HCT116 (cell line): ENCODE measurements around the gene ARHGAP40. TPM values are rescaled to one million over a fixed set of nuclear protein-coding genes. Genes with fewer than 3 reads are reported as not detected.
A peak's percentile ranks its signal among the peaks of the same experiment; 100 is the strongest.

Source experiments
- ATAC-seq: fragments of 200-7000 bp; cut with Tn5 transposase; 2 replicates; pipeline ENCODE4 v1.9.1; 2020; ENCODE audit warnings: mild to moderate bottlenecking, moderate library complexity
- BruUV-seq: library from RNA; stranded (reverse); fragments of 400-500 nt; replicated peaks from 2 replicates; lab custom pipeline; 2021; lab: Mats Ljungman, UMichigan
- CTCF ChIA-PET: fragments of 300-600 bp; sonication (Branson Sonifier 250); formaldehyde crosslinking; loops from one replicate; lab custom pipeline; 2021; ENCODE audit warnings: antibody characterized with exemption; lab: Charles Lee
- POLR2A ChIA-PET: fragments of 300-600, 350-600 bp; sonication (Branson Sonifier 250); formaldehyde crosslinking; loops from one replicate; lab custom pipeline; 2021; ENCODE audit warnings: antibody characterized with exemption; lab: Charles Lee
- RAD21 ChIA-PET, 2 experiments: fragments of 300-600 bp; sonication (Branson Sonifier 250); formaldehyde crosslinking; loops; one replicate each; lab custom pipeline; 2023; ENCODE audit warnings: low total read pairs in 2 of 2; ENCODE audit not compliant: uncharacterized antibody in 2 of 2, unreplicated experiment in 2 of 2, low non-redundant PET in 1 of 2; lab: Charles Lee
- DNase-seq: peaks from one replicate; pipeline ENCODE4 v3.0.0-alpha.2; 2010; ENCODE audit warnings: low read depth, low spot score
- H2AFZ ChIP-seq: fragments of 200-600 bp; shearing (Covaris generic), sonication (generic); 2 replicates; pipeline ENCODE4 v1.6.1; 2017; ENCODE audit warnings: low read depth, mixed run types, mixed read lengths, antibody characterized with exemption, low read length; ENCODE audit not compliant: poor library complexity, severe bottlenecking
- H3K27ac ChIP-seq: 2 replicates; pipeline ENCODE4 v1.5.1; 2012; ENCODE audit warnings: low read depth, low read length
- H3K27me3 ChIP-seq: fragments of 200-600 bp; sonication (generic); 2 replicates; pipeline ENCODE4 v1.6.1; 2016; ENCODE audit warnings: mixed run types, low read length, mixed read lengths; ENCODE audit not compliant: insufficient read depth
- H3K36me3 ChIP-seq, 2 experiments: fragments of 200-500 bp in 1 of 2; fragments of 200-600 bp in 1 of 2; sonication (Bioruptor generic) in 1 of 2; sonication (generic) in 1 of 2; 2 replicates each; pipeline versions ENCODE4 v1.5.1 to v1.6.1; 2014 to 2016; ENCODE audit warnings: low read length in 2 of 2, inconsistent platforms in 1 of 2, mixed read lengths in 1 of 2, mixed run types in 1 of 2; ENCODE audit not compliant: insufficient read depth in 2 of 2, control insufficient read depth in 1 of 2
- H3K4me1 ChIP-seq, 2 experiments: fragments of 200-600 bp in 1 of 2; sonication (generic) in 1 of 2; 2 replicates each; pipeline versions ENCODE4 v1.5.1 to v1.6.1; 2012 to 2017; ENCODE audit warnings: low read length in 2 of 2, inconsistent platforms in 1 of 2, mild to moderate bottlenecking in 1 of 2, mixed read lengths in 1 of 2, mixed run types in 1 of 2, moderate library complexity in 1 of 2; ENCODE audit not compliant: insufficient read depth in 2 of 2, control insufficient read depth in 1 of 2
- H3K4me2 ChIP-seq: fragments of 200-600 bp; sonication (generic); 2 replicates; pipeline ENCODE4 v1.6.1; 2017; ENCODE audit warnings: mixed run types, low read length, mixed read lengths
- H3K4me3 ChIP-seq, 2 experiments: fragments of 200-600 bp in 1 of 2; sonication (generic) in 1 of 2; replicated peaks in 1 of 2; 2 replicates each; pipeline ENCODE4 v1.5.1; 2011 to 2016; ENCODE audit warnings: low read length in 2 of 2, control low read depth in 1 of 2, low read depth in 1 of 2, mild to moderate bottlenecking in 1 of 2, mixed read lengths in 1 of 2, mixed run types in 1 of 2
- H3K79me2 ChIP-seq: fragments of 200-600 bp; sonication (generic); 2 replicates; pipeline ENCODE4 v1.6.1; 2017; ENCODE audit warnings: mild to moderate bottlenecking, mixed run types, low read length, moderate library complexity, mixed read lengths; ENCODE audit not compliant: insufficient read depth
- H3K9ac ChIP-seq: fragments of 200-600 bp; sonication (generic); 2 replicates; pipeline ENCODE4 v1.6.1; 2016; ENCODE audit warnings: low read length, mixed read lengths
- H3K9me2 ChIP-seq: fragments of 200-600 bp; sonication (generic), shearing (Covaris generic); 2 replicates; pipeline ENCODE4 v1.6.1; 2017; ENCODE audit warnings: mixed run types, mild to moderate bottlenecking, moderate library complexity; ENCODE audit not compliant: insufficient read depth
- H3K9me3 ChIP-seq, 2 experiments: fragments of 200-500 bp in 1 of 2; fragments of 200-600 bp in 1 of 2; sonication (Bioruptor generic) in 1 of 2; sonication (generic) in 1 of 2; 2 replicates each; pipeline ENCODE4 v1.6.1; 2014 to 2017; ENCODE audit warnings: low read length in 2 of 2, mixed read lengths in 2 of 2, inconsistent platforms in 1 of 2, low read depth in 1 of 2, mild to moderate bottlenecking in 1 of 2, mixed run types in 1 of 2, moderate library complexity in 1 of 2; ENCODE audit not compliant: control insufficient read depth in 1 of 2, insufficient read depth in 1 of 2
- H4K20me1 ChIP-seq: fragments of 200-600 bp; sonication (generic), shearing (Covaris generic); 2 replicates; pipeline ENCODE4 v1.6.1; 2017; ENCODE audit warnings: mixed run types, mild to moderate bottlenecking, moderate library complexity; ENCODE audit not compliant: insufficient read depth
- EGR1 ChIP-seq: IDR thresholded peaks from 2 replicates; pipeline ENCODE4 v1.6.1; 2012; ENCODE audit warnings: low read depth
- intact Hi-C: fragments of 100-400 bp; cut with micrococcal nuclease; formaldehyde crosslinking; loops from 2 replicates; pipeline ENCODE4 v1.10.0; 2022
- total RNA-seq: library from RNA; stranded (reverse); gene quantifications from one replicate; pipeline ENCODE4 v1.2.1, GENCODE V29; 2021; ENCODE audit not compliant: unreplicated experiment
- TF ChIP-seq, protein P1 (sequence below): IDR thresholded peaks from 2 replicates; pipeline ENCODE4 v1.6.1; 2012; ENCODE audit warnings: low read depth
- TF ChIP-seq, protein P2 (sequence below): IDR thresholded peaks from 2 replicates; pipeline ENCODE4 v1.6.1; 2012

ARHGAP40 gene
- total RNA-seq, 1 experiment from 2014 or later, result 3.4 TPM

DNA sequence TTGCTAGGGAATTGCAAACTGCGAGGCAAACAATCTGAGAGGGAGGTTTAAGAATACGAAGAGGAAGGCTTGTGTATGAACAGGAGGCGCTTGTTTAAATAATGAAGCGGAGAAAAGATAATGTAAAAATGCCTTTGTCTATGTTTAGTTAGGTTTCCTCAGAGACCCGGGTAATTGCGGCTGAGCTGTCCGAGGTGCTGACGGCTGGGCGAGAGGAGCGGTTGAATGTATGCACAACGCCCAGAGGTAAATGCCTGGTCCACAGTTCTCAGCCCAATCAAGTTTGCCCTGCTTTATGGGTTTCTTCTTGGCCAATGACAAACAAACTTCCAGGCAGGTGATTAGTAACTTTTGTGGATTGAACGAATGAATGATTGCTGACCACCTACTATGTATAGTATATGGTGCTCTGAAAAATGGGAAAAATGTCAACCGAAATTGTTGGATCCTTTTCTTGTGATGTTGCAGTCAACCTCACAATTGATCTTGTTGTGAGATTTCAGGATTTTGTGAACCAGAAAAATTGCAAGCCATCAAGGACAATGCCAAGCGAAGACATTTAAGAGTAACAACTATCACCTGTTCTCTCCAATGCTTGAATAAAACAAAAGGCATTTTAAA is 84.4 kb downstream of the ARHGAP40 start:
- H3K4me3 ChIP-seq, result no peak overlapping the region
- ATAC-seq (no peak), DNase-seq (no peak)
- no peaks in the 10 kb centered on the region for H3K36me3 ChIP-seq
- BruUV-seq, result no TSS peak
- H3K27ac ChIP-seq, result no peak overlapping the region
- no peak overlapping the region for H3K9ac ChIP-seq
- ChIA-PET RAD21 (no interaction called here), CTCF (no interaction called here), POLR2A (no interaction called here)
- TF ChIP-seq, protein P1, sequence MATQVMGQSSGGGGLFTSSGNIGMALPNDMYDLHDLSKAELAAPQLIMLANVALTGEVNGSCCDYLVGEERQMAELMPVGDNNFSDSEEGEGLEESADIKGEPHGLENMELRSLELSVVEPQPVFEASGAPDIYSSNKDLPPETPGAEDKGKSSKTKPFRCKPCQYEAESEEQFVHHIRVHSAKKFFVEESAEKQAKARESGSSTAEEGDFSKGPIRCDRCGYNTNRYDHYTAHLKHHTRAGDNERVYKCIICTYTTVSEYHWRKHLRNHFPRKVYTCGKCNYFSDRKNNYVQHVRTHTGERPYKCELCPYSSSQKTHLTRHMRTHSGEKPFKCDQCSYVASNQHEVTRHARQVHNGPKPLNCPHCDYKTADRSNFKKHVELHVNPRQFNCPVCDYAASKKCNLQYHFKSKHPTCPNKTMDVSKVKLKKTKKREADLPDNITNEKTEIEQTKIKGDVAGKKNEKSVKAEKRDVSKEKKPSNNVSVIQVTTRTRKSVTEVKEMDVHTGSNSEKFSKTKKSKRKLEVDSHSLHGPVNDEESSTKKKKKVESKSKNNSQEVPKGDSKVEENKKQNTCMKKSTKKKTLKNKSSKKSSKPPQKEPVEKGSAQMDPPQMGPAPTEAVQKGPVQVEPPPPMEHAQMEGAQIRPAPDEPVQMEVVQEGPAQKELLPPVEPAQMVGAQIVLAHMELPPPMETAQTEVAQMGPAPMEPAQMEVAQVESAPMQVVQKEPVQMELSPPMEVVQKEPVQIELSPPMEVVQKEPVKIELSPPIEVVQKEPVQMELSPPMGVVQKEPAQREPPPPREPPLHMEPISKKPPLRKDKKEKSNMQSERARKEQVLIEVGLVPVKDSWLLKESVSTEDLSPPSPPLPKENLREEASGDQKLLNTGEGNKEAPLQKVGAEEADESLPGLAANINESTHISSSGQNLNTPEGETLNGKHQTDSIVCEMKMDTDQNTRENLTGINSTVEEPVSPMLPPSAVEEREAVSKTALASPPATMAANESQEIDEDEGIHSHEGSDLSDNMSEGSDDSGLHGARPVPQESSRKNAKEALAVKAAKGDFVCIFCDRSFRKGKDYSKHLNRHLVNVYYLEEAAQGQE, result peak; percentile 94
- TF ChIP-seq EGR1, result no peak
- TF ChIP-seq, protein P2, sequence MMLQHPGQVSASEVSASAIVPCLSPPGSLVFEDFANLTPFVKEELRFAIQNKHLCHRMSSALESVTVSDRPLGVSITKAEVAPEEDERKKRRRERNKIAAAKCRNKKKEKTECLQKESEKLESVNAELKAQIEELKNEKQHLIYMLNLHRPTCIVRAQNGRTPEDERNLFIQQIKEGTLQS, result no peak
- no peaks in the 10 kb centered on the region for H3K4me1 ChIP-seq
- H3K9me2 ChIP-seq, result no peaks in the 10 kb centered on the region
- H4K20me1 ChIP-seq, result no peaks in the 10 kb centered on the region
- peaks cover 57% of the 10 kb centered on the region for H3K27me3 ChIP-seq
- no peaks in the 10 kb centered on the region for H3K9me3 ChIP-seq
- H3K4me2 ChIP-seq, result no peak overlapping the region
- H3K79me2 ChIP-seq, result no peaks in the 10 kb centered on the region
- intact Hi-C loops, result no loop called here
- H2AFZ ChIP-seq, result no peak overlapping the region
